Erythroblast (primary cell): ENCODE measurements around the gene GDF7.

Experiments
- GATA1 ChIP-seq: IDR thresholded peaks from 2 replicates; pipeline ENCODE4 v1.6.1; 2011; ENCODE audit warnings: low read depth, mild to moderate bottlenecking, control low read depth, low read length, moderate library complexity
- POLR2A ChIP-seq: IDR thresholded peaks from 2 replicates; pipeline ENCODE4 v1.6.1; 2011; ENCODE audit warnings: mild to moderate bottlenecking, low read length

GRCh38 chr2:20643826-20644225 is 23.1 kb upstream of the GDF7 start:
- TF ChIP-seq POLR2A: no peak
- no peak for TF ChIP-seq GATA1
